Lower leg skin (tissue), 4 donors: ENCODE measurements around the gene CFAP157. TPM values are rescaled to one million over a fixed set of nuclear protein-coding genes. Genes with fewer than 3 reads are reported as not detected.

Experiments
- DNase-seq, 2 donors: peaks; one replicate each; pipeline ENCODE4 v3.0.0-alpha.2; 2019; ENCODE audit warnings: low spot score in 2 of 2
- H3K4me3 ChIP-seq: fragments of 200-600 bp; sonication (generic); 2 replicates; pipeline ENCODE4 v1.5.1; 2017; ENCODE audit warnings: mild to moderate bottlenecking, low read depth; ENCODE audit not compliant: poor library complexity, severe bottlenecking
- CTCF ChIP-seq, 3 donors: fragments of 450-650 bp; IDR thresholded peaks; one replicate each; pipeline ENCODE4 v1.5.1; 2016; ENCODE audit warnings: antibody characterized with exemption in 3 of 3, mild to moderate bottlenecking in 3 of 3, moderate library complexity in 2 of 3
- POLR2A ChIP-seq, 2 donors: fragments of 450-650 bp; IDR thresholded peaks; one replicate each; pipeline ENCODE4 v1.6.1; 2016 to 2017; ENCODE audit warnings: antibody characterized with exemption in 2 of 2, mild to moderate bottlenecking in 1 of 2, moderate library complexity in 1 of 2
- WGBS, 2 donors: methylation state at CpG; one replicate each; pipeline ENCODE4 v1.1.5; 2018; 5-methylcytosine and 5-hydroxymethylcytosine counted together
- intact Hi-C: fragments of 100-400 bp; cut with DNase I; formaldehyde crosslinking; loops from one replicate; pipeline ENCODE4 v1.15.0; 2023; ENCODE audit warnings: low total_unique reads
- total RNA-seq, 4 donors: library from RNA; depleted of rRNA; stranded (reverse); fragments of >200 nt; gene quantifications; one replicate each; pipeline ENCODE4 v1.1.0, GENCODE V29; 2016

The CFAP157 gene
- total RNA-seq, 4 donors from 2014 or later = 0.23 TPM; not detected in 3

- TF ChIP-seq CTCF (IDR thresholded peaks at IDR 0.05) = no peak
- no peak for TF ChIP-seq POLR2A (IDR thresholded peaks at IDR 0.05)
- DNase-seq = no peak
- intact Hi-C loops = loop anchor here (10.0 kb wide), 1 partner anchor 55 kb away; no protein-coding TSS in a partner anchor
- 85 to 89% methylated on average over 13 of the region's 13 CpGs for WGBS, 2 donors
- H3K4me3 ChIP-seq = no peak overlapping the region
These were observed 17.3 kb upstream of the CFAP157 start for GRCh38 chr9:127689329-127690000.

GRCh38 chr9:127690735-127691134 lies 16.1 kb upstream of the CFAP157 start:
- intact Hi-C loops = no loop called here
- TF ChIP-seq CTCF (IDR thresholded peaks at IDR 0.05) = no peak
- no peak for TF ChIP-seq POLR2A (IDR thresholded peaks at IDR 0.05)
- 89 to 92% methylated on average over 10 of the region's 10 CpGs for WGBS, 2 donors
- no peak overlapping the region for H3K4me3 ChIP-seq
- DNase-seq = no peak

GRCh38 chr9:127692071-127692470 lies 14.7 kb upstream of the CFAP157 start:
- TF ChIP-seq POLR2A (IDR thresholded peaks at IDR 0.05) (no peak), CTCF (IDR thresholded peaks at IDR 0.05) (no peak)
- WGBS, 2 donors = 90% methylated on average over 20 of the region's 20 CpGs
- DNase-seq = no peak
- intact Hi-C loops = no loop called here
- H3K4me3 ChIP-seq = no peak overlapping the region

GRCh38 chr9:127693143-127693542 lies 13.6 kb upstream of the CFAP157 start:
- H3K4me3 ChIP-seq = no peak overlapping the region
- intact Hi-C loops = no loop called here
- no peak for DNase-seq
- WGBS, 2 donors = 88 to 93% methylated on average over 10 of the region's 10 CpGs
- TF ChIP-seq POLR2A (IDR thresholded peaks at IDR 0.05) (no peak), CTCF (IDR thresholded peaks at IDR 0.05) (no peak)

- no peak for DNase-seq
- H3K4me3 ChIP-seq = no peak overlapping the region
- TF ChIP-seq POLR2A (IDR thresholded peaks at IDR 0.05) (no peak), CTCF (IDR thresholded peaks at IDR 0.05) (no peak)
- intact Hi-C loops = no loop called here
- 96% methylated on average over 4 of the region's 4 CpGs for WGBS, 2 donors
These were observed 13.1 kb upstream of the CFAP157 start for GRCh38 chr9:127693697-127694096.
